Liver (tissue), 9 donors: ENCODE measurements around the gene RAB30. TPM values are rescaled to one million over a fixed set of nuclear protein-coding genes. Genes with fewer than 3 reads are reported as not detected.

ENCODE experiments used
- DNase-seq: peaks from one replicate; pipeline ENCODE4 v3.0.0-alpha.2; 2017; ENCODE audit warnings: low spot score
- H3K27ac ChIP-seq, 2 donors: one replicate each; pipeline ENCODE4 v1.7.0; 2013; ENCODE audit warnings: inconsistent platforms in 2 of 2, low read length in 2 of 2, control low read depth in 1 of 2, low read depth in 1 of 2, mild to moderate bottlenecking in 1 of 2
- H3K27me3 ChIP-seq, 4 donors: one replicate each; pipeline versions ENCODE4 v1.6.1 to v1.7.0; 2013; ENCODE audit warnings: low read length in 3 of 4, inconsistent platforms in 1 of 4, mild to moderate bottlenecking in 1 of 4, moderate library complexity in 1 of 4; ENCODE audit not compliant: control insufficient read depth in 4 of 4, insufficient read depth in 4 of 4
- H3K36me3 ChIP-seq, 4 donors: one replicate each; pipeline versions ENCODE4 v1.6.1 to v1.7.0; 2013; ENCODE audit warnings: low read length in 3 of 4, mild to moderate bottlenecking in 3 of 4, low read depth in 1 of 4, moderate library complexity in 1 of 4; ENCODE audit not compliant: control insufficient read depth in 4 of 4, insufficient read depth in 3 of 4
- H3K4me1 ChIP-seq, 4 donors: one replicate each; pipeline versions ENCODE4 v1.6.1 to v1.7.0; 2013; ENCODE audit warnings: low read length in 3 of 4, mild to moderate bottlenecking in 3 of 4, moderate library complexity in 1 of 4; ENCODE audit not compliant: control insufficient read depth in 4 of 4, insufficient read depth in 4 of 4
- H3K4me3 ChIP-seq, 3 donors: one replicate each; pipeline versions ENCODE4 v1.6.1 to v1.7.0; 2013; ENCODE audit warnings: low read length in 3 of 3, control low read depth in 1 of 3, low read depth in 1 of 3, mild to moderate bottlenecking in 1 of 3
- H3K9ac ChIP-seq, 2 donors: one replicate each; pipeline ENCODE4 v1.7.0; 2013; ENCODE audit warnings: low read length in 2 of 2, mild to moderate bottlenecking in 2 of 2, moderate library complexity in 2 of 2, control low read depth in 1 of 2, low read depth in 1 of 2
- H3K9me3 ChIP-seq, 4 donors: one replicate each; pipeline versions ENCODE4 v1.6.1 to v1.7.0; 2013; ENCODE audit warnings: low read length in 3 of 4; ENCODE audit not compliant: control insufficient read depth in 4 of 4
- EGR1 ChIP-seq, 2 donors: IDR thresholded peaks; 2 replicates each; pipeline ENCODE4 v1.6.1; 2016 to 2018; ENCODE audit warnings: antibody characterized with exemption in 2 of 2, low read depth in 2 of 2
- FOXA1 ChIP-seq: IDR thresholded peaks from 2 replicates; pipeline ENCODE4 v1.6.1; 2016; ENCODE audit warnings: antibody characterized with exemption
- FOXA2 ChIP-seq: IDR thresholded peaks from 2 replicates; pipeline ENCODE4 v1.6.1; 2016; ENCODE audit warnings: antibody characterized with exemption
- GABPA ChIP-seq, 2 donors: IDR thresholded peaks in 1 of 2; conservative IDR thresholded peaks in 1 of 2; 2 replicates each; pipeline ENCODE4 v1.6.1; 2016; ENCODE audit warnings: antibody characterized with exemption in 2 of 2, mild to moderate bottlenecking in 1 of 2, moderate library complexity in 1 of 2
- HNF4A ChIP-seq, 2 donors: conservative IDR thresholded peaks; 2 replicates each; pipeline ENCODE4 v1.6.1; 2016; ENCODE audit warnings: antibody characterized with exemption in 2 of 2, mild to moderate bottlenecking in 2 of 2
- HNF4G ChIP-seq: IDR thresholded peaks from 2 replicates; pipeline ENCODE4 v1.6.1; 2016; ENCODE audit warnings: antibody characterized with exemption
- JUND ChIP-seq, 2 donors: IDR thresholded peaks; 2 replicates each; pipeline ENCODE4 v1.6.1; 2016; ENCODE audit warnings: antibody characterized with exemption in 2 of 2
- NR2F2 ChIP-seq: IDR thresholded peaks from 2 replicates; pipeline ENCODE4 v1.6.1; 2016; ENCODE audit warnings: antibody characterized with exemption
- RAD21 ChIP-seq, 2 donors: IDR thresholded peaks; 2 replicates each; pipeline ENCODE4 v1.6.1; 2016; ENCODE audit warnings: antibody characterized with exemption in 2 of 2, mild to moderate bottlenecking in 2 of 2
- RXRA ChIP-seq, 2 donors: IDR thresholded peaks; 2 replicates each; pipeline ENCODE4 v1.6.1; 2017 to 2018; ENCODE audit warnings: antibody characterized with exemption in 2 of 2, mild to moderate bottlenecking in 1 of 2
- SP1 ChIP-seq: IDR thresholded peaks from 2 replicates; pipeline ENCODE4 v1.6.1; 2018; ENCODE audit warnings: antibody characterized with exemption, mild to moderate bottlenecking
- TAF1 ChIP-seq: conservative IDR thresholded peaks from 2 replicates; pipeline ENCODE4 v1.6.1; 2016; ENCODE audit warnings: antibody characterized with exemption, mild to moderate bottlenecking
- YY1 ChIP-seq: IDR thresholded peaks from 2 replicates; pipeline ENCODE4 v1.6.1; 2016; ENCODE audit warnings: antibody characterized with exemption, mild to moderate bottlenecking
- WGBS: extraction: QIAGEN DNeasy Blood & Tissue Kit; methylation state at CpG from one replicate; pipeline ENCODE4 v1.1.7; 2013; 5-methylcytosine and 5-hydroxymethylcytosine counted together
- polyA plus RNA-seq, 2 donors: library from polyadenylated mRNA; stranded (reverse) in 1 of 2; unstranded in 1 of 2; fragments of 200-250 nt in 1 of 2; fragments of >200 nt in 1 of 2; fragmentation: Nextera tagmentation in 1 of 2; extraction: Ambion mirVana in 1 of 2; gene quantifications; one replicate each; pipeline versions ENCODE4 v1.2.1 to v1.2.3, GENCODE V29; 2013 to 2015
- total RNA-seq, 2 donors: library from RNA; depleted of rRNA; stranded (reverse); fragments of >200 nt; gene quantifications; one replicate each; pipeline ENCODE4 v1.2.3, GENCODE V29; 2014
- TF ChIP-seq, protein P1 (sequence below): fragments of 150-350 bp; IDR thresholded peaks from 2 replicates; pipeline ENCODE4 v1.5.1; 2017; ENCODE audit warnings: improper control_type of control experiment, low read depth, low read length; ENCODE audit not compliant: missing input control
- TF ChIP-seq, protein P2 (sequence below): IDR thresholded peaks from 2 replicates; pipeline ENCODE4 v1.6.1; 2016; ENCODE audit warnings: antibody characterized with exemption
- TF ChIP-seq, protein P3 (sequence below): IDR thresholded peaks from 2 replicates; pipeline ENCODE4 v1.6.1; 2016; ENCODE audit warnings: antibody characterized with exemption, mild to moderate bottlenecking
- TF ChIP-seq, protein P4 (sequence below): IDR thresholded peaks from 2 replicates; pipeline ENCODE4 v1.6.1; 2016; ENCODE audit warnings: antibody characterized with exemption
- TF ChIP-seq, protein P5 (sequence below): IDR thresholded peaks from 2 replicates; pipeline ENCODE4 v1.6.1; 2016; ENCODE audit warnings: antibody characterized with exemption
- donor health status: healthy.
- donor health status: healthy.
- donor health status: healthy.
- donor health status: healthy.
- donor health status: healthy.

Gene RAB30
- total and polyA plus RNA-seq, 4 donors = 2.4 to 5.4 (median 3.2) TPM

DNA sequence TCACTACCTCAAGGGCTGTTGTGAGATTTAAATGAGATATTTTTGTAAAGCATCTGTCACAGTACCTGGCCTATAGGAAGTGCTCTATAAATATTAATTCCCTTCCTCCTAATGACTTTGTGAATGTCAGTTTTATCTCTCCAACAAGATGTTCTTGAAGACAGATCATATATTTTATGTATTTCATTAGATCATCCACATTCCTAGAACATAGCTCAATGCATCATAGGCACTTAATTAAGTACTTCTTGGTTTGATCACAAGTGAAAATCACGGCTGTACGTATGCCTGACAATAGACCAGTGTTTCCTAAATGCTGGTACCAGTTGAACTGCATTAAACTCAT, 49.9 kb downstream of the RAB30 start:
- Histone ChIP-seq H3K27me3 (no peaks in the 10 kb centered on the region), H3K4me1 (peaks cover 0 to 16% (median 15%) of the 10 kb centered on the region in 4 donors), H3K9me3 (no peaks in the 10 kb centered on the region), H3K27ac (no peak overlapping the region), H3K4me3 (no peak overlapping the region), H3K9ac (no peak overlapping the region), H3K36me3 (no peaks in the 10 kb centered on the region)
- WGBS = over 99% methylated on average over 2 of the region's 2 CpGs
- TF ChIP-seq HNF4A (conservative IDR thresholded peaks at IDR 0.05) (no peak), JUND (IDR thresholded peaks at IDR 0.05) (no peak), RAD21 (IDR thresholded peaks at IDR 0.05) (no peak), TAF1 (no peak), FOXA1 (no peak), NR2F2 (no peak), EGR1 (IDR thresholded peaks at IDR 0.05; ENCODE audit: low read depth in 2 of 2) (no peak), HNF4G (no peak), RXRA (IDR thresholded peaks at IDR 0.05) (no peak), GABPA (IDR thresholded peaks at IDR 0.05 in 1 of 2, conservative IDR thresholded peaks at IDR 0.05 in 1 of 2) (no peak), FOXA2 (no peak)
- TF ChIP-seq, protein P1, sequence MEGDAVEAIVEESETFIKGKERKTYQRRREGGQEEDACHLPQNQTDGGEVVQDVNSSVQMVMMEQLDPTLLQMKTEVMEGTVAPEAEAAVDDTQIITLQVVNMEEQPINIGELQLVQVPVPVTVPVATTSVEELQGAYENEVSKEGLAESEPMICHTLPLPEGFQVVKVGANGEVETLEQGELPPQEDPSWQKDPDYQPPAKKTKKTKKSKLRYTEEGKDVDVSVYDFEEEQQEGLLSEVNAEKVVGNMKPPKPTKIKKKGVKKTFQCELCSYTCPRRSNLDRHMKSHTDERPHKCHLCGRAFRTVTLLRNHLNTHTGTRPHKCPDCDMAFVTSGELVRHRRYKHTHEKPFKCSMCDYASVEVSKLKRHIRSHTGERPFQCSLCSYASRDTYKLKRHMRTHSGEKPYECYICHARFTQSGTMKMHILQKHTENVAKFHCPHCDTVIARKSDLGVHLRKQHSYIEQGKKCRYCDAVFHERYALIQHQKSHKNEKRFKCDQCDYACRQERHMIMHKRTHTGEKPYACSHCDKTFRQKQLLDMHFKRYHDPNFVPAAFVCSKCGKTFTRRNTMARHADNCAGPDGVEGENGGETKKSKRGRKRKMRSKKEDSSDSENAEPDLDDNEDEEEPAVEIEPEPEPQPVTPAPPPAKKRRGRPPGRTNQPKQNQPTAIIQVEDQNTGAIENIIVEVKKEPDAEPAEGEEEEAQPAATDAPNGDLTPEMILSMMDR = no peak
- TF ChIP-seq, protein P2, sequence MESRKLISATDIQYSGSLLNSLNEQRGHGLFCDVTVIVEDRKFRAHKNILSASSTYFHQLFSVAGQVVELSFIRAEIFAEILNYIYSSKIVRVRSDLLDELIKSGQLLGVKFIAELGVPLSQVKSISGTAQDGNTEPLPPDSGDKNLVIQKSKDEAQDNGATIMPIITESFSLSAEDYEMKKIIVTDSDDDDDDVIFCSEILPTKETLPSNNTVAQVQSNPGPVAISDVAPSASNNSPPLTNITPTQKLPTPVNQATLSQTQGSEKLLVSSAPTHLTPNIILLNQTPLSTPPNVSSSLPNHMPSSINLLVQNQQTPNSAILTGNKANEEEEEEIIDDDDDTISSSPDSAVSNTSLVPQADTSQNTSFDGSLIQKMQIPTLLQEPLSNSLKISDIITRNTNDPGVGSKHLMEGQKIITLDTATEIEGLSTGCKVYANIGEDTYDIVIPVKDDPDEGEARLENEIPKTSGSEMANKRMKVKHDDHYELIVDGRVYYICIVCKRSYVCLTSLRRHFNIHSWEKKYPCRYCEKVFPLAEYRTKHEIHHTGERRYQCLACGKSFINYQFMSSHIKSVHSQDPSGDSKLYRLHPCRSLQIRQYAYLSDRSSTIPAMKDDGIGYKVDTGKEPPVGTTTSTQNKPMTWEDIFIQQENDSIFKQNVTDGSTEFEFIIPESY = no peak
- no peak for DNase-seq

DNA sequence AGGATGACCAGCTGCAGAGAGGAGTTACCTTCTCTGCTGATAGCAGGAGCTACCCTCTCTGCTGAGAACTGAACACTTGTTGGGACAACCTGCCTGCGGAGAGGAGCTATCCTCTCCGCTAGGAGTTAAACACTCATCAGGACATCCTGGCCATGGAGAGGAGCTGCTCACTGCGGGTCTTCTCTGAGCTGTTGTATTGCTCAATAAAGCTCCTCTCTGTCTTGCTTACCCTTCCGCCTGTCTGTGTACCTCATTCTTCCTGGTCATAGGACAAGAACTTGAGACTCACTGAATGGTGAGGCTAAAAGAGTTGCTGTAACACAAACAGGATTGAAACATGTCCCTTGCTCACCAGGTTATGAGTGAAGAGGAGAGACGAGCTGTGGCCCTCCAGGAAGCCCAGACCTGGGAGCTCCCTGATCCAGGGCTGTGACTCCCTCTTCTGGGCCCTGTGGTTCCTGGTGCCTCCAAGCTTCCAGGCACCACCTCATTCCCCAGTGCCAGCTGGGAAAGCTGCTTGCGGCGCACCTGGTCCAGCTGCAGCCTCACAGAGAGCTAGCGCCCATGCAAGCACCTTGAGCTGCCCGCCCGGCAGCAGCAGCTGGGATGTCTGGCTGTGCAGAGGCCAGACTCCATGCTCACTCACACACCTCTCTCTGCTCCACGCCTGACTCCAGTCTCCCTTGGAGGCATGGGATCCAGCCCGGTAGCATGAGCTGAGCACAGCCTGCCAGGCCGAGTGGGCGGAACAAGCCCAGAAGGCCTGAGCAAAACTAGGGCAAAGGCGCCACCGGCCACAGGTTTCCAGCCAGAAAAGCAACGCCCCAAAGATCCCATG, 50.5 kb downstream of the RAB30 start:
- no peaks in the 10 kb centered on the region for H3K27me3 ChIP-seq
- no peaks in the 10 kb centered on the region for H3K36me3 ChIP-seq
- TF ChIP-seq YY1 = no peak
- TF ChIP-seq, protein P3, sequence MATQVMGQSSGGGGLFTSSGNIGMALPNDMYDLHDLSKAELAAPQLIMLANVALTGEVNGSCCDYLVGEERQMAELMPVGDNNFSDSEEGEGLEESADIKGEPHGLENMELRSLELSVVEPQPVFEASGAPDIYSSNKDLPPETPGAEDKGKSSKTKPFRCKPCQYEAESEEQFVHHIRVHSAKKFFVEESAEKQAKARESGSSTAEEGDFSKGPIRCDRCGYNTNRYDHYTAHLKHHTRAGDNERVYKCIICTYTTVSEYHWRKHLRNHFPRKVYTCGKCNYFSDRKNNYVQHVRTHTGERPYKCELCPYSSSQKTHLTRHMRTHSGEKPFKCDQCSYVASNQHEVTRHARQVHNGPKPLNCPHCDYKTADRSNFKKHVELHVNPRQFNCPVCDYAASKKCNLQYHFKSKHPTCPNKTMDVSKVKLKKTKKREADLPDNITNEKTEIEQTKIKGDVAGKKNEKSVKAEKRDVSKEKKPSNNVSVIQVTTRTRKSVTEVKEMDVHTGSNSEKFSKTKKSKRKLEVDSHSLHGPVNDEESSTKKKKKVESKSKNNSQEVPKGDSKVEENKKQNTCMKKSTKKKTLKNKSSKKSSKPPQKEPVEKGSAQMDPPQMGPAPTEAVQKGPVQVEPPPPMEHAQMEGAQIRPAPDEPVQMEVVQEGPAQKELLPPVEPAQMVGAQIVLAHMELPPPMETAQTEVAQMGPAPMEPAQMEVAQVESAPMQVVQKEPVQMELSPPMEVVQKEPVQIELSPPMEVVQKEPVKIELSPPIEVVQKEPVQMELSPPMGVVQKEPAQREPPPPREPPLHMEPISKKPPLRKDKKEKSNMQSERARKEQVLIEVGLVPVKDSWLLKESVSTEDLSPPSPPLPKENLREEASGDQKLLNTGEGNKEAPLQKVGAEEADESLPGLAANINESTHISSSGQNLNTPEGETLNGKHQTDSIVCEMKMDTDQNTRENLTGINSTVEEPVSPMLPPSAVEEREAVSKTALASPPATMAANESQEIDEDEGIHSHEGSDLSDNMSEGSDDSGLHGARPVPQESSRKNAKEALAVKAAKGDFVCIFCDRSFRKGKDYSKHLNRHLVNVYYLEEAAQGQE = no peak
- TF ChIP-seq JUND (IDR thresholded peaks at IDR 0.05) = no peak
- TF ChIP-seq, protein P4, sequence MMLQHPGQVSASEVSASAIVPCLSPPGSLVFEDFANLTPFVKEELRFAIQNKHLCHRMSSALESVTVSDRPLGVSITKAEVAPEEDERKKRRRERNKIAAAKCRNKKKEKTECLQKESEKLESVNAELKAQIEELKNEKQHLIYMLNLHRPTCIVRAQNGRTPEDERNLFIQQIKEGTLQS = no peak
- TF ChIP-seq NR2F2 = no peak
- TF ChIP-seq FOXA1 = no peak
- TF ChIP-seq HNF4G = no peak
- no peak for TF ChIP-seq GABPA (IDR thresholded peaks at IDR 0.05 in 1 of 2, conservative IDR thresholded peaks at IDR 0.05 in 1 of 2)
- TF ChIP-seq FOXA2 = no peak
- TF ChIP-seq, protein P1 = no peak
- no peak for TF ChIP-seq RXRA (IDR thresholded peaks at IDR 0.05)
- TF ChIP-seq RAD21 (IDR thresholded peaks at IDR 0.05) = no peak
- no peak for TF ChIP-seq HNF4A (conservative IDR thresholded peaks at IDR 0.05)
- TF ChIP-seq, protein P2 = no peak
- TF ChIP-seq, protein P5, sequence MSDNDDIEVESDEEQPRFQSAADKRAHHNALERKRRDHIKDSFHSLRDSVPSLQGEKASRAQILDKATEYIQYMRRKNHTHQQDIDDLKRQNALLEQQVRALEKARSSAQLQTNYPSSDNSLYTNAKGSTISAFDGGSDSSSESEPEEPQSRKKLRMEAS = no peak
- no peak for TF ChIP-seq SP1
- no peaks in the 10 kb centered on the region for H3K9me3 ChIP-seq
- peaks cover 0 to 16% (median 15%) of the 10 kb centered on the region in 4 donors for H3K4me1 ChIP-seq
- no peak for DNase-seq
- H3K27ac ChIP-seq = no peak overlapping the region
- no peak overlapping the region for H3K4me3 ChIP-seq
- no peak overlapping the region for H3K9ac ChIP-seq
- 97% methylated on average over 17 of the region's 17 CpGs for WGBS
